GM18520 (cell line): ENCODE data around the gene ULK4.
"Not testable (repeated sequence)": the region's sequence is repeated elsewhere in the genome, so short reads cannot be mapped to it uniquely, and the experiment has no call there.

Experiments
- ATAC-seq: cut with Tn5 transposase; IDR thresholded peaks from one replicate; pipeline ENCODE4 v1.9.1; 2021; ENCODE audit not compliant: unreplicated experiment

Gene ULK4

GRCh38 chr3:41650406-41650805 lies 311.5 kb downstream of the ULK4 start:
- no peak for ATAC-seq

- no peak for ATAC-seq
Observed at GRCh38 chr3:41649129-41649739, 312.7 kb downstream of the ULK4 start.

GRCh38 chr3:41647730-41648129 lies 314.2 kb downstream of the ULK4 start:
- not testable (repeated sequence) for ATAC-seq

- no peak for ATAC-seq
Observed at GRCh38 chr3:41640076-41640475, 321.8 kb downstream of the ULK4 start.

- no peak for ATAC-seq
Observed at GRCh38 chr3:41638381-41638780, 323.5 kb downstream of the ULK4 start.

GRCh38 chr3:41632700-41633099 lies 329.2 kb downstream of the ULK4 start:
- ATAC-seq = no peak

- ATAC-seq = no peak
Observed at GRCh38 chr3:41630708-41631107, 331.2 kb downstream of the ULK4 start.

- ATAC-seq = no peak
Observed at GRCh38 chr3:41629986-41630385, 331.9 kb downstream of the ULK4 start.

GRCh38 chr3:41629072-41629471 lies 332.8 kb downstream of the ULK4 start:
- ATAC-seq = no peak

- ATAC-seq = no peak
Observed at GRCh38 chr3:41627477-41628087, 334.3 kb downstream of the ULK4 start.

GRCh38 chr3:41612853-41613252 lies 349.1 kb downstream of the ULK4 start:
- no peak for ATAC-seq

- ATAC-seq = no peak
Observed at GRCh38 chr3:41611008-41611407, 350.9 kb downstream of the ULK4 start.

GRCh38 chr3:41608347-41608746 lies 353.6 kb downstream of the ULK4 start:
- no peak for ATAC-seq

- ATAC-seq = no peak
Observed at GRCh38 chr3:41603807-41604206, 358.1 kb downstream of the ULK4 start.

- no peak for ATAC-seq
Observed at GRCh38 chr3:41602121-41602520, 359.8 kb downstream of the ULK4 start.

GRCh38 chr3:41601404-41601987 lies 360.4 kb downstream of the ULK4 start:
- ATAC-seq = no peak

GRCh38 chr3:41600616-41601015 lies 361.3 kb downstream of the ULK4 start:
- ATAC-seq = no peak

- ATAC-seq = no peak
Observed at GRCh38 chr3:41599127-41599484, 362.8 kb downstream of the ULK4 start.

GRCh38 chr3:41598402-41599126 lies 363.3 kb downstream of the ULK4 start:
- ATAC-seq = no peak

GRCh38 chr3:41593774-41594173 lies 368.1 kb downstream of the ULK4 start:
- no peak for ATAC-seq

GRCh38 chr3:41592753-41593510 lies 369.0 kb downstream of the ULK4 start:
- no peak for ATAC-seq
